IMR-90 (cell line): ENCODE measurements around the gene TMPRSS9. TPM values are rescaled to one million over a fixed set of nuclear protein-coding genes. Genes with fewer than 3 reads are reported as not detected.
A peak's percentile ranks its signal among the peaks of the same experiment; 100 is the strongest.

Experiments used
- ATAC-seq: fragments of 200-7000 bp; cut with Tn5 transposase; 2 replicates; pipeline ENCODE4 v1.9.1; 2020; ENCODE audit warnings: low read depth, mild to moderate bottlenecking, moderate library complexity
- BruUV-seq: library from RNA; stranded (reverse); fragments of 400-500 nt; replicated peaks from 2 replicates; lab custom pipeline; 2021; lab: Mats Ljungman, UMichigan
- CTCF ChIA-PET: fragments of 300-600 bp; formaldehyde crosslinking; extraction: SDS; loops from one replicate; lab custom pipeline; 2021; ENCODE audit warnings: antibody characterized with exemption; lab: Yijun Ruan, JAX
- POLR2A ChIA-PET: fragments of 300-600 bp; sonication (Branson Sonifier 250); formaldehyde crosslinking; loops from one replicate; lab custom pipeline; 2022; ENCODE audit warnings: antibody characterized with exemption; ENCODE audit not compliant: unreplicated experiment; lab: Charles Lee
- DNase-seq: peaks from one replicate; pipeline ENCODE4 v3.0.0; 2013
- H2AFZ ChIP-seq: replicated peaks from 2 replicates; pipeline ENCODE3; 2013; ENCODE audit warnings: low read length, mild to moderate bottlenecking; ENCODE audit not compliant: poor library complexity
- H2AK5ac ChIP-seq: 2 replicates; pipeline ENCODE4 v1.6.1; 2013; ENCODE audit warnings: low read depth, low read length, inconsistent platforms
- H2AK9ac ChIP-seq: replicated peaks from 2 replicates; pipeline ENCODE3; 2013; ENCODE audit warnings: mild to moderate bottlenecking, low read depth, low read length, moderate library complexity; ENCODE audit not compliant: poor library complexity
- H2BK120ac ChIP-seq: 2 replicates; pipeline ENCODE4 v1.6.1; 2013; ENCODE audit warnings: low read depth, low read length, inconsistent platforms
- H2BK15ac ChIP-seq: 3 replicates; pipeline ENCODE4 v1.6.1; 2013; ENCODE audit warnings: low read depth, low read length, inconsistent platforms
- H2BK20ac ChIP-seq: 2 replicates; pipeline ENCODE4 v1.6.1; 2013; ENCODE audit warnings: low read depth, mild to moderate bottlenecking, inconsistent platforms, low read length, moderate library complexity
- H2BK5ac ChIP-seq: 2 replicates; pipeline ENCODE4 v1.6.1; 2013; ENCODE audit warnings: mild to moderate bottlenecking, low read depth, low read length, inconsistent platforms; ENCODE audit not compliant: poor library complexity, severe bottlenecking
- H3K14ac ChIP-seq: replicated peaks from 2 replicates; pipeline ENCODE4 v1.6.1; 2013; ENCODE audit warnings: low read depth, low read length, inconsistent platforms
- H3K18ac ChIP-seq: 2 replicates; pipeline ENCODE4 v1.6.1; 2013; ENCODE audit warnings: low read depth, low read length, control low read depth
- H3K23ac ChIP-seq: 2 replicates; pipeline ENCODE4 v1.6.1; 2013; ENCODE audit warnings: low read depth, low read length, inconsistent platforms
- H3K27ac ChIP-seq: 2 replicates; pipeline ENCODE4 v1.5.1; 2013; ENCODE audit warnings: mild to moderate bottlenecking, control low read depth, low read length; ENCODE audit not compliant: insufficient read depth
- H3K27me3 ChIP-seq: 2 replicates; pipeline ENCODE4 v1.6.1; 2013; ENCODE audit warnings: low read length; ENCODE audit not compliant: control insufficient read depth, insufficient read depth
- H3K36me3 ChIP-seq: 2 replicates; pipeline ENCODE4 v1.6.1; 2013; ENCODE audit warnings: low read length, mixed read lengths; ENCODE audit not compliant: control insufficient read depth, insufficient read depth
- H3K4ac ChIP-seq: 2 replicates; pipeline ENCODE4 v1.6.1; 2013; ENCODE audit warnings: low read depth, low read length, inconsistent platforms
- H3K4me1 ChIP-seq: 2 replicates; pipeline ENCODE4 v1.6.1; 2013; ENCODE audit warnings: low read length, mixed read lengths; ENCODE audit not compliant: control insufficient read depth, insufficient read depth
- H3K4me2 ChIP-seq: 2 replicates; pipeline ENCODE4 v1.6.1; 2013; ENCODE audit warnings: low read depth, mild to moderate bottlenecking, control low read depth, low read length, moderate library complexity
- H3K4me3 ChIP-seq: 2 replicates; pipeline ENCODE4 v1.5.1; 2013; ENCODE audit warnings: low read depth, mild to moderate bottlenecking, control low read depth, low read length, moderate library complexity; ENCODE audit not compliant: insufficient read depth
- H3K56ac ChIP-seq: 2 replicates; pipeline ENCODE4 v1.6.1; 2013; ENCODE audit warnings: low read length, inconsistent platforms; ENCODE audit not compliant: insufficient read depth; ENCODE audit errors: extremely low read depth
- H3K79me1 ChIP-seq, 2 experiments: 2 replicates each; pipeline ENCODE4 v1.6.1; 2013; ENCODE audit warnings: low read length in 2 of 2, inconsistent platforms in 1 of 2, low read depth in 1 of 2
- H3K9ac ChIP-seq: 2 replicates; pipeline ENCODE4 v1.6.1; 2013; ENCODE audit warnings: low read depth, low read length, control low read depth
- H3K9me1 ChIP-seq: 2 replicates; pipeline ENCODE4 v1.6.1; 2013; ENCODE audit warnings: low read length, inconsistent platforms; ENCODE audit not compliant: insufficient read depth
- H3K9me3 ChIP-seq: 2 replicates; pipeline ENCODE4 v1.6.1; 2013; ENCODE audit warnings: low read length; ENCODE audit not compliant: control insufficient read depth, insufficient read depth
- H4K20me1 ChIP-seq: 2 replicates; pipeline ENCODE4 v1.6.1; 2013; ENCODE audit warnings: low read length, inconsistent platforms; ENCODE audit not compliant: insufficient read depth
- H4K5ac ChIP-seq: 2 replicates; pipeline ENCODE4 v1.6.1; 2013; ENCODE audit warnings: mild to moderate bottlenecking, low read depth, low read length, control low read depth
- H4K8ac ChIP-seq, 2 experiments: 2 replicates each; pipeline ENCODE4 v1.6.1; 2013; ENCODE audit warnings: low read depth in 2 of 2, low read length in 2 of 2, control low read depth in 1 of 2, inconsistent platforms in 1 of 2
- H4K91ac ChIP-seq: 2 replicates; pipeline ENCODE4 v1.6.1; 2013; ENCODE audit warnings: low read depth, low read length, inconsistent platforms; ENCODE audit not compliant: insufficient read depth
- CTCF ChIP-seq: conservative IDR thresholded peaks from 2 replicates; pipeline ENCODE4 v1.5.1; 2012; ENCODE audit warnings: mild to moderate bottlenecking, low read depth, low read length, improper control_type of control experiment
- MAFK ChIP-seq: IDR thresholded peaks from 2 replicates; pipeline ENCODE4 v1.6.1; 2012; ENCODE audit warnings: low read depth, low read length, improper control_type of control experiment
- MXI1 ChIP-seq: IDR thresholded peaks from 2 replicates; pipeline ENCODE4 v1.6.1; 2012; ENCODE audit warnings: low read depth, mild to moderate bottlenecking, low read length, moderate library complexity, borderline replicate concordance
- RFX5 ChIP-seq: IDR thresholded peaks from 2 replicates; pipeline ENCODE4 v1.8.0; 2012; ENCODE audit warnings: low read depth, mild to moderate bottlenecking, low read length, moderate library complexity
- WGBS, 2 experiments: methylation state at CpG; one replicate each; pipeline versions ENCODE4 v1.1.5 to v1.1.7; 2013; ENCODE audit warnings: missing lambda C conversion rate in 2 of 2; ENCODE audit not compliant: insufficient read length in 1 of 2; ENCODE audit errors: extremely low coverage in 2 of 2; 5-methylcytosine and 5-hydroxymethylcytosine counted together
- dilution Hi-C: fragments of 300-500 bp; cut with HindIII; formaldehyde crosslinking; loops from one replicate; pipeline ENCODE4 v1.14.3; 2018; ENCODE audit warnings: low sequenced_read_pairs; ENCODE audit not compliant: unreplicated experiment
- in situ Hi-C: fragments of 300-500 bp; cut with MboI; formaldehyde crosslinking; loops from 3 replicates; pipeline ENCODE4 v1.14.3; 2019; ENCODE audit warnings: low sequenced_read_pairs, inconsistent platforms, mixed read lengths
- intact Hi-C: fragments of 100-400 bp; cut with micrococcal nuclease; formaldehyde crosslinking; loops from 2 replicates; pipeline ENCODE4 v1.10.0; 2022
- polyA plus RNA-seq, 3 experiments: library from polyadenylated mRNA; depleted of rRNA; stranded (reverse); fragments of >200 nt; gene quantifications; 2 replicates each; pipeline ENCODE4 v1.2.3, GENCODE V29; 2012; ENCODE audit warnings: low replicate concordance in 1 of 3
- total RNA-seq: library from RNA; depleted of rRNA; stranded (reverse); fragments of >200 nt; gene quantifications from 2 replicates; pipeline ENCODE4 v1.2.3, GENCODE V29; 2012

Gene TMPRSS9
- total and polyA plus RNA-seq, 2 of the 4 experiments (the other 2 are of a cell fraction): not detected

DNA sequence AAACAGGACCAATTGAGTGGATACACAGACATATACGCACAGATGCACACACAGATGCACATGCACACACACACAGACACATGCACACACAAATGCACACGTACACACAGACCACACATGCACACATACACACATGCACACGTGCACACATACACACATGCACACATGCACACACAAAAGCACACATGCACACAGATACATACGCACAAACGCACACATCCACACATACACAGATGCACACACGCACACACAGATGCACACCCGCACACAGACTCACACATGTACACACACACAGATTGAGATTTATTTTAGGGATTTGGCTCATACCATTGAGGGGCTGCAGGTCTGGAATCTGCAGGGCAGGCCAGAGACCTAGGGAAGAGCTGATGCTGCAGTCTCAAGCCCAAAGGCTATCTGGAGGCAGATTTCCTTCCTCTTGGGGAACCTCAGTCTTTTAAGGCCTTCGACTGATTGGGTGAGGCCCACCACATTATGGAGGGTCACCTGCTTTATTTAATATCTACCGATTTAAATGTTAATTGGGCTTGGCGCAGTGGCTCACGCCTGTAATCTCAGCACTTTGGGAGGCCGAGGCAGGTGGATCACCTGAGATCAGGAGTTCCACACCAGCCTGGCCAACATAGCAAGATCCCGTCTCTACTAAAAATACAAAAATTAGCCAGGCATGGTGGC, 22.6 kb downstream of the TMPRSS9 start:
- 93% methylated on average over 8 of the region's 13 CpGs; no CpG with 5 or more reads in 1 of the 2 experiments for WGBS, 2 experiments
- no peak overlapping the region for H3K56ac ChIP-seq
- in situ Hi-C loops: no loop called here

More for the DNA sequence above, 22.6 kb downstream of the TMPRSS9 start:
- H2BK15ac ChIP-seq: no peak overlapping the region
- H3K36me3 ChIP-seq: no peaks in the 10 kb centered on the region
- H3K79me1 ChIP-seq: no peaks in the 10 kb centered on the region
- H3K9ac ChIP-seq: no peak overlapping the region
- DNase-seq: no peak
- no peak overlapping the region for H3K27ac ChIP-seq
- H2AK5ac ChIP-seq: no peak overlapping the region
- H3K27me3 ChIP-seq: peaks cover under 1% of the 10 kb centered on the region
- peak overlapping the region; percentile 49 for H2AFZ ChIP-seq
- no TSS peak for BruUV-seq
- H3K4me2 ChIP-seq: no peak overlapping the region
- no peak for ATAC-seq
- H3K9me1 ChIP-seq: peaks cover 2% of the 10 kb centered on the region
- no peak overlapping the region for H3K4me3 ChIP-seq
- ChIA-PET POLR2A (no interaction called here), CTCF (no interaction called here)
- TF ChIP-seq RFX5: no peak
- TF ChIP-seq MAFK: no peak
- no peak for TF ChIP-seq CTCF
- no peak for TF ChIP-seq MXI1
- no peak overlapping the region for H2BK120ac ChIP-seq
- no peak overlapping the region for H2BK5ac ChIP-seq
- H3K23ac ChIP-seq: no peak overlapping the region
- H2AK9ac ChIP-seq: no peak overlapping the region
- H3K9me3 ChIP-seq: peaks cover 12% of the 10 kb centered on the region
- H3K4ac ChIP-seq: no peak overlapping the region
- no peaks in the 10 kb centered on the region for H4K20me1 ChIP-seq
- no peak overlapping the region for H4K5ac ChIP-seq
- intact Hi-C loops: no loop called here
- H4K91ac ChIP-seq: no peak overlapping the region
- H2BK20ac ChIP-seq: no peak overlapping the region
- no peak overlapping the region for H4K8ac ChIP-seq
- H3K4me1 ChIP-seq: peaks cover 2% of the 10 kb centered on the region; the same call in 1 of the 2 replicates
- H3K14ac ChIP-seq: no peak overlapping the region
- H3K18ac ChIP-seq: no peak overlapping the region
- dilution Hi-C loops: no loop called here
